Putamen (tissue), 1 donor: ENCODE data around the gene MARK3.
A peak's percentile ranks its signal among the peaks of the same experiment; 100 is the strongest.

Source experiments
- DNase-seq: peaks from one replicate; pipeline ENCODE4 v3.0.0-alpha.2; 2016; ENCODE audit warnings: low spot score

Gene MARK3

GRCh38 chr14:103536693-103537092 lies 151.5 kb downstream of the MARK3 start:
- no peak for DNase-seq

GRCh38 chr14:103537175-103537990 lies 152.2 kb downstream of the MARK3 start:
- DNase-seq: no peak

GRCh38 chr14:103538291-103539055 lies 153.3 kb downstream of the MARK3 start:
- no peak for DNase-seq

GRCh38 chr14:103539056-103539825 lies 154.0 kb downstream of the MARK3 start:
- no peak for DNase-seq

- DNase-seq: no peak
Observed at GRCh38 chr14:103540821-103541708, 155.8 kb downstream of the MARK3 start.

- DNase-seq: no peak
Observed at GRCh38 chr14:103541709-103542604, 156.7 kb downstream of the MARK3 start.

GRCh38 chr14:103542605-103543088 lies 157.4 kb downstream of the MARK3 start:
- DNase-seq: peak; percentile 97

- DNase-seq: no peak
Observed at GRCh38 chr14:103543140-103543539, 157.9 kb downstream of the MARK3 start.

- no peak for DNase-seq
Observed at GRCh38 chr14:103543721-103544387, 158.6 kb downstream of the MARK3 start.

GRCh38 chr14:103544388-103545218 lies 159.4 kb downstream of the MARK3 start:
- peak; percentile 89 for DNase-seq

- DNase-seq: no peak
Observed at GRCh38 chr14:103545219-103545914, 160.2 kb downstream of the MARK3 start.

GRCh38 chr14:103545915-103546651 lies 160.9 kb downstream of the MARK3 start:
- no peak for DNase-seq

- DNase-seq: peak; percentile 65
Observed at GRCh38 chr14:103546652-103547454, 161.6 kb downstream of the MARK3 start.

- no peak for DNase-seq
Observed at GRCh38 chr14:103547455-103547940, 162.3 kb downstream of the MARK3 start.

- DNase-seq: no peak
Observed at GRCh38 chr14:103547941-103548462, 162.8 kb downstream of the MARK3 start.
